Neural progenitor cell (in vitro differentiated cells): Measurements from ENCODE around the gene PARP4. TPM values are rescaled to one million over a fixed set of nuclear protein-coding genes. Genes with fewer than 3 reads are reported as not detected.
"Not testable (repeated sequence)": the region's sequence is repeated elsewhere in the genome, so short reads cannot be mapped to it uniquely, and the experiment has no call there.

ENCODE experiments used
- DNase-seq: peaks from one replicate; pipeline ENCODE4 v3.0.0-alpha.2; 2016; ENCODE audit warnings: low spot score
- H2AFZ ChIP-seq: fragments of 200-600 bp; sonication (generic); replicated peaks from 2 replicates; pipeline ENCODE4 v1.6.1; 2016; ENCODE audit warnings: antibody characterized with exemption
- H3F3A ChIP-seq: fragments of 200-600 bp; sonication (generic); 2 replicates; pipeline ENCODE4 v1.6.1; 2016; ENCODE audit warnings: antibody characterized with exemption, low read depth
- H3K27ac ChIP-seq: fragments of 200-600 bp; sonication (generic); 2 replicates; pipeline ENCODE4 v1.5.1; 2016; ENCODE audit warnings: mild to moderate bottlenecking
- H3K27me3 ChIP-seq: fragments of 200-600 bp; sonication (generic); 2 replicates; pipeline ENCODE4 v1.6.1; 2016; ENCODE audit warnings: mild to moderate bottlenecking, moderate library complexity
- H3K36me3 ChIP-seq: fragments of 200-600 bp; sonication (generic); 2 replicates; pipeline ENCODE4 v1.5.1; 2016
- H3K4me1 ChIP-seq: fragments of 200-600 bp; sonication (generic); 2 replicates; pipeline ENCODE4 v1.6.1; 2016; ENCODE audit warnings: mixed run types
- H3K4me2 ChIP-seq: fragments of 200-600 bp; sonication (generic); 2 replicates; pipeline ENCODE4 v1.6.1; 2016
- H3K4me3 ChIP-seq: fragments of 200-600 bp; sonication (generic); 2 replicates; pipeline ENCODE4 v1.5.1; 2016
- H3K79me2 ChIP-seq: fragments of 200-600 bp; sonication (generic); 2 replicates; pipeline ENCODE4 v1.6.1; 2016; ENCODE audit warnings: low read depth
- H3K9ac ChIP-seq: fragments of 200-600 bp; sonication (generic); 2 replicates; pipeline ENCODE4 v1.6.1; 2016
- H3K9me3 ChIP-seq: fragments of 200-600 bp; sonication (generic); 2 replicates; pipeline ENCODE4 v1.5.1; 2016; ENCODE audit warnings: low read depth
- H4K20me1 ChIP-seq: fragments of 200-600 bp; sonication (generic); 2 replicates; pipeline ENCODE4 v1.6.1; 2016; ENCODE audit warnings: low read depth
- H3K27ac Mint-ChIP-seq: 3 replicates; pipeline ENCODE4 v1.8.0; 2021; ENCODE audit warnings: mixed read lengths
- H3K27me3 Mint-ChIP-seq: 2 replicates; pipeline ENCODE4 v1.8.0; 2022; ENCODE audit warnings: low read depth, mild to moderate bottlenecking, inconsistent platforms, moderate library complexity, mixed read lengths; ENCODE audit not compliant: insufficient read depth
- H3K36me3 Mint-ChIP-seq: 3 replicates; pipeline ENCODE4 v1.8.0; 2021; ENCODE audit warnings: mixed read lengths
- H3K4me1 Mint-ChIP-seq: 3 replicates; pipeline ENCODE4 v1.8.0; 2021; ENCODE audit warnings: mixed read lengths
- H3K4me3 Mint-ChIP-seq: 3 replicates; pipeline ENCODE4 v1.8.0; 2021; ENCODE audit warnings: mild to moderate bottlenecking, moderate library complexity, mixed read lengths
- H3K9me3 Mint-ChIP-seq: 3 replicates; pipeline ENCODE4 v1.8.0; 2020; ENCODE audit warnings: mixed read lengths
- CTCF ChIP-seq: fragments of 200-600 bp; sonication (generic); IDR thresholded peaks from 2 replicates; pipeline ENCODE4 v1.5.1; 2017; ENCODE audit warnings: antibody characterized with exemption, mild to moderate bottlenecking
- EZH2 ChIP-seq: fragments of 200-600 bp; sonication (generic); IDR thresholded peaks from 2 replicates; pipeline ENCODE4 v1.6.1; 2017; ENCODE audit warnings: antibody characterized with exemption, mild to moderate bottlenecking, moderate library complexity
- EZH2phosphoT487 ChIP-seq: fragments of 200-600 bp; sonication (generic); IDR thresholded peaks from 2 replicates; pipeline ENCODE4 v1.6.1; 2017; ENCODE audit warnings: antibody characterized with exemption
- total RNA-seq: library from RNA; depleted of rRNA; stranded (reverse); fragments of >200 nt; gene quantifications from 2 replicates; pipeline ENCODE4 v1.2.3, GENCODE V29; 2015; ENCODE audit warnings: low replicate concordance

Gene PARP4
- total RNA-seq, 1 donor from 2014 or later: 44.6 TPM

DNA sequence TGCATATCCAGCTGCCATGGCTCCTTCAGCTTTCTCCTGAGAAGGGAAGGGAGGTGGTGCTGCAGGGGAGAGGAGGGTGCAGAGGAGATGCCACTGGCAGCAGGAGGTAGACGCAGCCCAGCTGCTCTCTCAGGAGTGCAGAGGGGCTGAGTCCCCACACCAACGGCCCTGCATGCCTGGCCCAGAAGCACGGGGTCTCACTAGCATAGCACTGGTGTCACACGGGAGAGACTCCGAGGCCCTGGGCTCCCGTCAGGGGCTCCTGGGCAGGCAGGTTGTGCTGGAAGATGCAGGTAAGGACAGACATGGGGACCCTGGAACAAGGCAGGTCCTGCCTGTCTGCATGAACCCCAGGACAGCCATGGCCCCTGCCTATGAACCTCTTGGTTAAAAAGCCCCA lies 123.1 kb downstream of the PARP4 start:
- Histone ChIP-seq H3K4me1 (no peaks in the 10 kb centered on the region), H3K27ac (no peak overlapping the region), H3K9me3 (no peaks in the 10 kb centered on the region), H3K36me3 (no peaks in the 10 kb centered on the region), H3K4me2 (no peak overlapping the region), H3F3A (no peaks in the 10 kb centered on the region), H3K9ac (no peak overlapping the region), H3K4me3 (no peak overlapping the region), H4K20me1 (no peaks in the 10 kb centered on the region), H3K79me2 (no peaks in the 10 kb centered on the region), H2AFZ (no peak overlapping the region), H3K27me3 (no peaks in the 10 kb centered on the region)
- H3K36me3 Mint-ChIP-seq: no peaks in the 10 kb centered on the region
- no peaks in the 10 kb centered on the region for H3K4me1 Mint-ChIP-seq
- H3K27me3 Mint-ChIP-seq: peaks cover 11% of the 10 kb centered on the region
- H3K27ac Mint-ChIP-seq: no peak overlapping the region
- H3K4me3 Mint-ChIP-seq: no peak overlapping the region
- TF ChIP-seq EZH2phosphoT487: no peak
- TF ChIP-seq CTCF: no peak
- no peak for TF ChIP-seq EZH2
- H3K9me3 Mint-ChIP-seq: no peaks in the 10 kb centered on the region
- no peak for DNase-seq

GRCh38 chr13:24388743-24389142 lies 123.8 kb downstream of the PARP4 start:
- H3K4me3 ChIP-seq, H3K9ac ChIP-seq, H3K4me1 ChIP-seq, H3K27ac ChIP-seq, H3K9me3 ChIP-seq, H3K4me1 Mint-ChIP-seq, H3K27me3 ChIP-seq, H3K36me3 Mint-ChIP-seq, H3F3A ChIP-seq, H3K9me3 Mint-ChIP-seq, H3K79me2 ChIP-seq, H4K20me1 ChIP-seq, H2AFZ ChIP-seq, H3K36me3 ChIP-seq, H3K4me2 ChIP-seq, DNase-seq, H3K4me3 Mint-ChIP-seq, H3K27ac Mint-ChIP-seq: not testable (repeated sequence)
- H3K27me3 Mint-ChIP-seq: peaks cover 11% of the 10 kb centered on the region

GRCh38 chr13:24386816-24387708 lies 125.5 kb downstream of the PARP4 start:
- Histone ChIP-seq H3F3A (no peaks in the 10 kb centered on the region), H3K27me3 (no peaks in the 10 kb centered on the region), H4K20me1 (no peaks in the 10 kb centered on the region), H3K36me3 (no peaks in the 10 kb centered on the region), H3K9ac (no peak overlapping the region), H3K4me2 (no peak overlapping the region), H3K4me3 (no peak overlapping the region), H3K27ac (no peak overlapping the region), H3K79me2 (no peaks in the 10 kb centered on the region), H3K4me1 (no peaks in the 10 kb centered on the region), H2AFZ (no peak overlapping the region), H3K9me3 (no peaks in the 10 kb centered on the region)
- H3K27me3 Mint-ChIP-seq: peaks cover 9% of the 10 kb centered on the region
- H3K4me1 Mint-ChIP-seq: no peaks in the 10 kb centered on the region
- TF ChIP-seq EZH2 (no peak), EZH2phosphoT487 (no peak), CTCF (no peak)
- H3K4me3 Mint-ChIP-seq: no peak overlapping the region
- no peak for DNase-seq
- H3K9me3 Mint-ChIP-seq: no peaks in the 10 kb centered on the region
- no peak overlapping the region for H3K27ac Mint-ChIP-seq
- H3K36me3 Mint-ChIP-seq: no peaks in the 10 kb centered on the region

DNA sequence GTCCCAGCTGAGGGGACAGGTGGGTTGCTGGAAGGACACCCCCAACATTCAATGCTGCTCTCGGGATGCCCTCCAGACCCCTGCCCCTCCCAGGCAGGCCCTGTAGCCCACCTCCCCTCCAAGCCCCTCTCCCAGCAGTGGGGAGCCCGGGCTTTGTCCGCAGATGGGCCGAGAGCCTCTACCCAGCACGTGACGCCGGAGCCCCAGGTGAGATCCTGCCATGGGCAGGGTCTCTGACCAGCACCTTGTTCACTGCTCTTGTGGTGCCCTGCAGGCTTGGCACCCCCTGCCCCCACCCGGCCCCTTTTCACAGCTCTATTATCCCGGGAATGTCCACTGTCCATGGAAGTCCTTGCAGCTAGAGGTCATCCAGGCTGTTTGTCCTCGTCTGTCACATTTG lies 126.7 kb downstream of the PARP4 start:
- Mint-ChIP-seq H3K4me1 (no peaks in the 10 kb centered on the region), H3K4me3 (no peak overlapping the region)
- no peak overlapping the region for H3K9ac ChIP-seq

DNA sequence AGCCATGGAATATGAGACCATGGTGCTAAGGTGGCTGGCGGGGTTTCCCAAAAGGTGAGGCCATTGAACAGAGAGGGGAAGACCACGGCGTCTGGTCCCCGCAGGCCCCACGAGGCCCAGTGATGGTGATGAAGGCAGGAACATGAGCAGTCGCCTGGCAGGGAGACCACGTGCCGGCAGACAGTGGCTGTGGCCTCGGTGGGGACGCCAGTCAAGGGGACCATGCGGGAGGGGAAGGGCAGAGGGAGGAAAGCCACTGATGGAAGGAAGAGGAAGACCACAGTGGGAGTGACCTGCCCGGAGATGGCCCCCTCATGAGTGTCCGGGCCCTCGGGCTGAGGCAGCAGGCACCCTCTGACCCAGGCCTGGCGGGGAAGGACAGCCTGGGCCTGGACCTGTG lies 127.6 kb downstream of the PARP4 start:
- H2AFZ ChIP-seq, H3K4me1 ChIP-seq, H3K27ac Mint-ChIP-seq, H3K27me3 Mint-ChIP-seq, H3K4me2 ChIP-seq, H3K9me3 ChIP-seq, H3K36me3 ChIP-seq, H3K36me3 Mint-ChIP-seq, H3K79me2 ChIP-seq, H3K27ac ChIP-seq, H3K9ac ChIP-seq, H3K27me3 ChIP-seq, H3K9me3 Mint-ChIP-seq, DNase-seq, H3K4me3 Mint-ChIP-seq, H3F3A ChIP-seq, H4K20me1 ChIP-seq, H3K4me3 ChIP-seq, H3K4me1 Mint-ChIP-seq: not testable (repeated sequence)

More for the DNA sequence above, 126.7 kb downstream of the PARP4 start:
- Histone ChIP-seq H3K4me3 (no peak overlapping the region), H3K4me2 (no peak overlapping the region), H3K36me3 (no peaks in the 10 kb centered on the region), H3K79me2 (no peaks in the 10 kb centered on the region), H3K27me3 (no peaks in the 10 kb centered on the region), H2AFZ (no peak overlapping the region), H4K20me1 (no peaks in the 10 kb centered on the region), H3K9me3 (no peaks in the 10 kb centered on the region), H3F3A (no peaks in the 10 kb centered on the region), H3K27ac (no peak overlapping the region), H3K4me1 (no peaks in the 10 kb centered on the region)
- no peak overlapping the region for H3K27ac Mint-ChIP-seq
- DNase-seq: no peak
- peaks cover 9% of the 10 kb centered on the region for H3K27me3 Mint-ChIP-seq
- no peaks in the 10 kb centered on the region for H3K36me3 Mint-ChIP-seq
- TF ChIP-seq EZH2: no peak
- TF ChIP-seq EZH2phosphoT487: no peak
- TF ChIP-seq CTCF: no peak
- no peaks in the 10 kb centered on the region for H3K9me3 Mint-ChIP-seq

GRCh38 chr13:24384091-24384490 lies 128.5 kb downstream of the PARP4 start:
- not testable (repeated sequence) for H3K27me3 ChIP-seq, H3K4me1 Mint-ChIP-seq, H3K4me1 ChIP-seq, H3K4me3 Mint-ChIP-seq, H3F3A ChIP-seq, H3K4me2 ChIP-seq, H2AFZ ChIP-seq, H3K9me3 Mint-ChIP-seq, H3K9ac ChIP-seq, H3K27ac ChIP-seq, H3K27me3 Mint-ChIP-seq, H3K27ac Mint-ChIP-seq, H3K4me3 ChIP-seq, H3K36me3 ChIP-seq, H4K20me1 ChIP-seq, H3K79me2 ChIP-seq, DNase-seq, H3K9me3 ChIP-seq, H3K36me3 Mint-ChIP-seq
